Measurements from ENCODE around the gene MSH6.

The MSH6 gene

GRCh38 chr2:47741101-47741500 is 41.8 kb upstream of the MSH6 start:
- no peak for DNase-seq (ENCODE audit: low read depth)
- H3K4me3 ChIP-seq (ENCODE audit: control insufficient read depth, low read depth, low read length): no peak overlapping the region
- no peak for TF ChIP-seq CTCF (conservative IDR thresholded peaks at IDR 0.05; ENCODE audit: control insufficient read depth, insufficient read depth, low read depth, low read length)

- no peak overlapping the region for H3K4me3 ChIP-seq (ENCODE audit: control insufficient read depth, low read depth, low read length)
- TF ChIP-seq CTCF (conservative IDR thresholded peaks at IDR 0.05; ENCODE audit: control insufficient read depth, insufficient read depth, low read depth, low read length): no peak
- DNase-seq (ENCODE audit: low read depth): no peak
These were observed 41.3 kb upstream of the MSH6 start for GRCh38 chr2:47741637-47742036.

- DNase-seq (ENCODE audit: low read depth): no peak
- no peak for TF ChIP-seq CTCF (conservative IDR thresholded peaks at IDR 0.05; ENCODE audit: control insufficient read depth, insufficient read depth, low read depth, low read length)
These were observed 38.9 kb upstream of the MSH6 start for GRCh38 chr2:47744074-47744473.

GRCh38 chr2:47747878-47748277 is 35.1 kb upstream of the MSH6 start:
- no peak for TF ChIP-seq CTCF (conservative IDR thresholded peaks at IDR 0.05; ENCODE audit: control insufficient read depth, insufficient read depth, low read depth, low read length)
- no peak for DNase-seq (ENCODE audit: low read depth)
- no peak overlapping the region for H3K4me3 ChIP-seq (ENCODE audit: control insufficient read depth, low read depth, low read length)

More at GRCh38 chr2:47744074-47744473, 38.9 kb upstream of the MSH6 start:
- no peak overlapping the region for H3K4me3 ChIP-seq (ENCODE audit: control insufficient read depth, low read depth, low read length)

- no peak for DNase-seq (ENCODE audit: low read depth)
- no peak overlapping the region for H3K4me3 ChIP-seq (ENCODE audit: control insufficient read depth, low read depth, low read length)
- no peak for TF ChIP-seq CTCF (conservative IDR thresholded peaks at IDR 0.05; ENCODE audit: control insufficient read depth, insufficient read depth, low read depth, low read length)
These were observed 31.0 kb upstream of the MSH6 start for GRCh38 chr2:47751856-47752414.

- TF ChIP-seq CTCF (conservative IDR thresholded peaks at IDR 0.05; ENCODE audit: control insufficient read depth, insufficient read depth, low read depth, low read length): no peak
- H3K4me3 ChIP-seq (ENCODE audit: control insufficient read depth, low read depth, low read length): no peak overlapping the region
- no peak for DNase-seq (ENCODE audit: low read depth)
These were observed 15.5 kb upstream of the MSH6 start for GRCh38 chr2:47767497-47767844.
